Neural cell (in vitro differentiated cells): ENCODE results near the gene PODN. TPM values are rescaled to one million over a fixed set of nuclear protein-coding genes. Genes with fewer than 3 reads are reported as not detected.

Source experiments
- H2AFZ ChIP-seq: fragments of 200-600, 300-800 bp; sonication (generic), shearing (Covaris generic); 2 replicates; pipeline ENCODE4 v1.6.0; 2014; ENCODE audit warnings: low read depth, mild to moderate bottlenecking, antibody characterized with exemption, low read length, moderate library complexity
- H3F3A ChIP-seq: fragments of 200-600 bp; shearing (Covaris generic); 2 replicates; pipeline ENCODE4 v1.6.1; 2016; ENCODE audit warnings: mild to moderate bottlenecking, moderate library complexity, mixed read lengths, antibody characterized with exemption, low read length; ENCODE audit not compliant: insufficient read depth, poor library complexity, severe bottlenecking
- H3K27ac ChIP-seq: fragments of 200-600, 300-800 bp; sonication (generic), shearing (Covaris generic); 2 replicates; pipeline ENCODE4 v1.5.1; 2014; ENCODE audit warnings: mild to moderate bottlenecking, low read length, moderate library complexity
- H3K27me3 ChIP-seq: fragments of 300-800, 200-600 bp; sonication (generic), shearing (Covaris generic); 2 replicates; pipeline ENCODE4 v1.6.0; 2014; ENCODE audit warnings: mild to moderate bottlenecking, low read depth, low read length, moderate library complexity; ENCODE audit not compliant: insufficient read depth
- H3K36me3 ChIP-seq: fragments of 300-800, 200-600 bp; sonication (generic), shearing (Covaris generic); 2 replicates; pipeline ENCODE4 v1.5.1; 2014; ENCODE audit warnings: mild to moderate bottlenecking, antibody characterized with exemption, low read length, moderate library complexity; ENCODE audit not compliant: insufficient read depth
- H3K4me2 ChIP-seq: fragments of 300-800, 200-600 bp; sonication (generic), shearing (Covaris generic); 2 replicates; pipeline ENCODE4 v1.6.0; 2014; ENCODE audit warnings: mild to moderate bottlenecking, low read length
- H3K4me3 ChIP-seq: fragments of 300-800, 200-600 bp; sonication (generic), shearing (Covaris generic); 2 replicates; pipeline ENCODE4 v1.5.1; 2014; ENCODE audit warnings: mild to moderate bottlenecking, low read length, moderate library complexity
- H3K79me2 ChIP-seq: fragments of 200-600 bp; shearing (Covaris generic); replicated peaks from 2 replicates; pipeline ENCODE4 v1.6.0; 2014; ENCODE audit warnings: mild to moderate bottlenecking, low read length, moderate library complexity; ENCODE audit not compliant: insufficient read depth
- H3K9ac ChIP-seq: fragments of 300-800, 200-600 bp; sonication (generic), shearing (Covaris generic); 2 replicates; pipeline ENCODE4 v1.6.1; 2016; ENCODE audit warnings: mild to moderate bottlenecking, low read length, mixed read lengths
- H3K9me2 ChIP-seq: fragments of 200-600 bp; shearing (Covaris generic); 2 replicates; pipeline ENCODE4 v1.6.1; 2016; ENCODE audit warnings: mild to moderate bottlenecking, low read length, mixed read lengths; ENCODE audit not compliant: insufficient read depth
- H3K9me3 ChIP-seq: fragments of 200-600, 300-800 bp; sonication (generic), shearing (Covaris generic); 2 replicates; pipeline ENCODE4 v1.6.1; 2016; ENCODE audit warnings: mild to moderate bottlenecking, mixed run types, low read length, moderate library complexity, mixed read lengths
- H4K20me1 ChIP-seq: fragments of 200-600 bp; shearing (Covaris generic); 2 replicates; pipeline ENCODE4 v1.6.1; 2016; ENCODE audit warnings: mild to moderate bottlenecking, mixed run types; ENCODE audit not compliant: insufficient read depth
- CTCF ChIP-seq: fragments of 450-650 bp; IDR thresholded peaks from 2 replicates; pipeline ENCODE4 v1.5.1; 2014; ENCODE audit warnings: antibody characterized with exemption, mild to moderate bottlenecking, moderate library complexity; ENCODE audit not compliant: poor library complexity, severe bottlenecking
- EP300 ChIP-seq: fragments of 450-650 bp; conservative IDR thresholded peaks from 2 replicates; pipeline ENCODE4 v1.6.1; 2014; ENCODE audit warnings: antibody characterized with exemption, mild to moderate bottlenecking, moderate library complexity; ENCODE audit not compliant: poor library complexity, severe bottlenecking
- EZH2 ChIP-seq: fragments of 200-600, 300-800 bp; shearing (Covaris generic), sonication (generic); IDR thresholded peaks from 2 replicates; pipeline ENCODE4 v1.6.1; 2014; ENCODE audit warnings: antibody characterized with exemption, low read length, borderline replicate concordance, mild to moderate bottlenecking; ENCODE audit not compliant: insufficient read depth, poor library complexity, severe bottlenecking
- MXI1 ChIP-seq: fragments of 450-650 bp; conservative IDR thresholded peaks from 2 replicates; pipeline ENCODE4 v1.6.1; 2014; ENCODE audit warnings: antibody characterized with exemption, mild to moderate bottlenecking; ENCODE audit not compliant: poor library complexity, severe bottlenecking
- POLR2AphosphoS5 ChIP-seq: IDR thresholded peaks from 2 replicates; pipeline ENCODE4 v1.6.1; 2012
- RAD21 ChIP-seq: fragments of 450-650 bp; conservative IDR thresholded peaks from 2 replicates; pipeline ENCODE4 v1.6.1; 2014; ENCODE audit warnings: antibody characterized with exemption, mild to moderate bottlenecking, moderate library complexity
- SMC3 ChIP-seq: fragments of 450-650 bp; conservative IDR thresholded peaks from 2 replicates; pipeline ENCODE4 v1.6.1; 2014; ENCODE audit warnings: antibody characterized with exemption, mild to moderate bottlenecking, moderate library complexity; ENCODE audit not compliant: poor library complexity
- TAF1 ChIP-seq: IDR thresholded peaks from 2 replicates; pipeline ENCODE4 v1.6.1; 2012; ENCODE audit warnings: low read depth
- polyA plus RNA-seq: library from polyadenylated mRNA; depleted of rRNA; stranded (reverse); fragments of >200 nt; gene quantifications from 2 replicates; pipeline ENCODE4 v1.2.3, GENCODE V29; 2014
- TF ChIP-seq, protein P1 (sequence below): IDR thresholded peaks from 2 replicates; pipeline ENCODE4 v1.6.1; 2012; ENCODE audit warnings: borderline replicate concordance

Gene PODN
- polyA plus RNA-seq, 1 donor from 2014 or later, result 0.07 TPM

GRCh38 chr1:53125122-53125521 is 63.1 kb downstream of the PODN start:
- Histone ChIP-seq H2AFZ (no peak overlapping the region), H3K27me3 (no peaks in the 10 kb centered on the region), H3K4me2 (no peak overlapping the region), H3F3A (no peaks in the 10 kb centered on the region), H3K36me3 (no peaks in the 10 kb centered on the region), H3K79me2 (no peaks in the 10 kb centered on the region), H3K9ac (no peak overlapping the region), H4K20me1 (no peaks in the 10 kb centered on the region), H3K27ac (no peak overlapping the region), H3K9me3 (no peaks in the 10 kb centered on the region), H3K4me3 (no peak overlapping the region), H3K9me2 (no peaks in the 10 kb centered on the region)
- TF ChIP-seq MXI1 (no peak), SMC3 (no peak), EP300 (no peak), RAD21 (no peak), TAF1 (no peak), CTCF (no peak), EZH2 (no peak), POLR2AphosphoS5 (no peak)
- TF ChIP-seq, protein P1, sequence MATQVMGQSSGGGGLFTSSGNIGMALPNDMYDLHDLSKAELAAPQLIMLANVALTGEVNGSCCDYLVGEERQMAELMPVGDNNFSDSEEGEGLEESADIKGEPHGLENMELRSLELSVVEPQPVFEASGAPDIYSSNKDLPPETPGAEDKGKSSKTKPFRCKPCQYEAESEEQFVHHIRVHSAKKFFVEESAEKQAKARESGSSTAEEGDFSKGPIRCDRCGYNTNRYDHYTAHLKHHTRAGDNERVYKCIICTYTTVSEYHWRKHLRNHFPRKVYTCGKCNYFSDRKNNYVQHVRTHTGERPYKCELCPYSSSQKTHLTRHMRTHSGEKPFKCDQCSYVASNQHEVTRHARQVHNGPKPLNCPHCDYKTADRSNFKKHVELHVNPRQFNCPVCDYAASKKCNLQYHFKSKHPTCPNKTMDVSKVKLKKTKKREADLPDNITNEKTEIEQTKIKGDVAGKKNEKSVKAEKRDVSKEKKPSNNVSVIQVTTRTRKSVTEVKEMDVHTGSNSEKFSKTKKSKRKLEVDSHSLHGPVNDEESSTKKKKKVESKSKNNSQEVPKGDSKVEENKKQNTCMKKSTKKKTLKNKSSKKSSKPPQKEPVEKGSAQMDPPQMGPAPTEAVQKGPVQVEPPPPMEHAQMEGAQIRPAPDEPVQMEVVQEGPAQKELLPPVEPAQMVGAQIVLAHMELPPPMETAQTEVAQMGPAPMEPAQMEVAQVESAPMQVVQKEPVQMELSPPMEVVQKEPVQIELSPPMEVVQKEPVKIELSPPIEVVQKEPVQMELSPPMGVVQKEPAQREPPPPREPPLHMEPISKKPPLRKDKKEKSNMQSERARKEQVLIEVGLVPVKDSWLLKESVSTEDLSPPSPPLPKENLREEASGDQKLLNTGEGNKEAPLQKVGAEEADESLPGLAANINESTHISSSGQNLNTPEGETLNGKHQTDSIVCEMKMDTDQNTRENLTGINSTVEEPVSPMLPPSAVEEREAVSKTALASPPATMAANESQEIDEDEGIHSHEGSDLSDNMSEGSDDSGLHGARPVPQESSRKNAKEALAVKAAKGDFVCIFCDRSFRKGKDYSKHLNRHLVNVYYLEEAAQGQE, result no peak

- no peaks in the 10 kb centered on the region for H3K9me3 ChIP-seq
- H3K27ac ChIP-seq, result no peak overlapping the region
- H3K79me2 ChIP-seq, result no peaks in the 10 kb centered on the region
- no peak overlapping the region for H2AFZ ChIP-seq
- no peaks in the 10 kb centered on the region for H3F3A ChIP-seq
- H4K20me1 ChIP-seq, result no peaks in the 10 kb centered on the region
- no peak overlapping the region for H3K9ac ChIP-seq
- no peak overlapping the region for H3K4me2 ChIP-seq
- H3K4me3 ChIP-seq, result no peak overlapping the region
- no peaks in the 10 kb centered on the region for H3K27me3 ChIP-seq
- H3K9me2 ChIP-seq, result no peaks in the 10 kb centered on the region
- no peak for TF ChIP-seq CTCF
- no peak for TF ChIP-seq EZH2
- TF ChIP-seq, protein P1, result no peak
- TF ChIP-seq POLR2AphosphoS5, result no peak
- no peak for TF ChIP-seq RAD21
- TF ChIP-seq SMC3, result no peak
- H3K36me3 ChIP-seq, result no peaks in the 10 kb centered on the region
Measured at GRCh38 chr1:53125623-53126360, 63.8 kb downstream of the PODN start.
